ENCODE data around the gene FAM174B.
"Not testable (repeated sequence)": the region's sequence is repeated elsewhere in the genome, so short reads cannot be mapped to it uniquely, and the experiment has no call there.

The FAM174B gene

GRCh38 chr15:92617549-92618520, 37.7 kb downstream of the FAM174B start:
- no peak for DNase-seq

- DNase-seq = no peak
These were observed 38.7 kb downstream of the FAM174B start for GRCh38 chr15:92616621-92617548.

- DNase-seq = no peak
These were observed 40.5 kb downstream of the FAM174B start for GRCh38 chr15:92614791-92615785.

GRCh38 chr15:92614301-92614700, 41.3 kb downstream of the FAM174B start:
- no peak for DNase-seq

- DNase-seq = no peak
These were observed 41.7 kb downstream of the FAM174B start for GRCh38 chr15:92613841-92614240.

- no peak for DNase-seq
These were observed 42.7 kb downstream of the FAM174B start for GRCh38 chr15:92612891-92613290.

GRCh38 chr15:92611995-92612745, 43.4 kb downstream of the FAM174B start:
- DNase-seq = no peak

- no peak for DNase-seq
These were observed 44.4 kb downstream of the FAM174B start for GRCh38 chr15:92611150-92611549.

GRCh38 chr15:92610101-92610520, 45.5 kb downstream of the FAM174B start:
- no peak for DNase-seq

GRCh38 chr15:92608866-92609700, 46.5 kb downstream of the FAM174B start:
- no peak for DNase-seq

GRCh38 chr15:92606836-92607150, 48.8 kb downstream of the FAM174B start:
- not testable (repeated sequence) for DNase-seq

GRCh38 chr15:92606126-92606835, 49.3 kb downstream of the FAM174B start:
- DNase-seq = no peak

- no peak for DNase-seq
These were observed 50.2 kb downstream of the FAM174B start for GRCh38 chr15:92605225-92605944.

GRCh38 chr15:92603743-92604470, 51.7 kb downstream of the FAM174B start:
- DNase-seq = no peak

GRCh38 chr15:92603278-92603677, 52.3 kb downstream of the FAM174B start:
- no peak for DNase-seq

GRCh38 chr15:92602267-92602593, 53.3 kb downstream of the FAM174B start:
- DNase-seq = no peak

- no peak for DNase-seq
These were observed 53.8 kb downstream of the FAM174B start for GRCh38 chr15:92601592-92602266.

- DNase-seq = no peak
These were observed 54.7 kb downstream of the FAM174B start for GRCh38 chr15:92600856-92601255.

Data from KG1 (cell line).